Measurements from ENCODE around the gene GDPD2.

DNA sequence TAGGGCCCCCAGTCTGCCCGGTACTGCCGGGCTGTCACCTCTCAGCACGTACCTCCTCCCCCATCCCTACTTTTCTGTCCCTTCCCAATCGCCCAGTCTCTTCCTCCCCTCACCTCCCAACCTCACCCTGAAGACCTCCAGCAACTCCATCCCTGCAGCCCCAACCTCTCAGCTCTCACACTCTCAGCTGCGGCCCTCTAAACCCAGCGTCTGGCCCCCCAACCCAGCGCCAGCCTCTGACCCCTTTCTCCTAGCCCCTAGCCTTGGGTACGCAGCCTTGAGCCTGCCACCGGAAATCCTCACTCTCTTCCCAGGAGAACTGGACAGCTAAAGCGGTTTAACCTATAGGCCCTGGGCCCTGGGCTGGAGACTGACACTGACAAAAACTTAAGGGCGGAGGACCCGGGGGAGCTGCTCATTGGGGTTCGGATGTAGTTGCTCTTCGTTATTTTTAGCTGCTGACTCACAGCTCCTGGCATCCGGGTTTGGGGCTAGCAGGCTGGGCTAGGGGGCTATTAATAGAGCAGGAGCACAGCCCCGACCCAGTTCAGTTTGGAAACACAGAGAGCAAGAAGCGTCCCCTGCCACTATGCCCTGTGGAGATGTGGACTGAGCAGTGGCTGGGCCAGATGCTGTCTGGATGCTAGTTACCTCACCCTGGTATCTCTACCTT is 11.9 kb downstream of the GDPD2 start:
- TF ChIP-seq POLR2A (IDR thresholded peaks at IDR 0.05) (no peak), CTCF (IDR thresholded peaks at IDR 0.05) (no peak)
